ENCODE data around the gene SERAC1.

DNA sequence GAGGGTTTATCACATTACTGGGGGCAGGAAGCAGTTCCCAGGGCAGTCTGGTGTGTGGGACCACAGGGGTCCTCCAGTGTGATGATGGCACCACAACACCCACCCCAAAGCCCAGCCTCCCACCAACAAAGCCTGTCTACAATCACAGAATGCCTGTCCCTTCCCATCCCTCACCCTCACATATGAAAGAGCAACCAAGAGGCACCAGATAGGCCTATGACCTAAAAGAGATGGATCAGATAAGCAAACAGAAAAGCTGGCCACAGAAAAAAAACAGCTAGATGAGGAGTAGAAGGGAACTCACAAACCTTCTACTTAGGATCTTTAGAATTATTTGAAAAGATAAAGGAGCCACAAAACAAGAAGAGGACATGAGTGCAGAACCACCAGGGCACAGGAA is 54.3 kb downstream of the SERAC1 start:
- TF ChIP-seq EZH2 (IDR thresholded peaks at IDR 0.05; ENCODE audit: insufficient read depth, low read length) = no peak
- TF ChIP-seq, protein P1, sequence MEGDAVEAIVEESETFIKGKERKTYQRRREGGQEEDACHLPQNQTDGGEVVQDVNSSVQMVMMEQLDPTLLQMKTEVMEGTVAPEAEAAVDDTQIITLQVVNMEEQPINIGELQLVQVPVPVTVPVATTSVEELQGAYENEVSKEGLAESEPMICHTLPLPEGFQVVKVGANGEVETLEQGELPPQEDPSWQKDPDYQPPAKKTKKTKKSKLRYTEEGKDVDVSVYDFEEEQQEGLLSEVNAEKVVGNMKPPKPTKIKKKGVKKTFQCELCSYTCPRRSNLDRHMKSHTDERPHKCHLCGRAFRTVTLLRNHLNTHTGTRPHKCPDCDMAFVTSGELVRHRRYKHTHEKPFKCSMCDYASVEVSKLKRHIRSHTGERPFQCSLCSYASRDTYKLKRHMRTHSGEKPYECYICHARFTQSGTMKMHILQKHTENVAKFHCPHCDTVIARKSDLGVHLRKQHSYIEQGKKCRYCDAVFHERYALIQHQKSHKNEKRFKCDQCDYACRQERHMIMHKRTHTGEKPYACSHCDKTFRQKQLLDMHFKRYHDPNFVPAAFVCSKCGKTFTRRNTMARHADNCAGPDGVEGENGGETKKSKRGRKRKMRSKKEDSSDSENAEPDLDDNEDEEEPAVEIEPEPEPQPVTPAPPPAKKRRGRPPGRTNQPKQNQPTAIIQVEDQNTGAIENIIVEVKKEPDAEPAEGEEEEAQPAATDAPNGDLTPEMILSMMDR (IDR thresholded peaks at IDR 0.05; ENCODE audit: insufficient read depth, low read depth, low read length) = no peak

All from astrocyte (in vitro differentiated cells and primary cell).